ENCODE results near the gene TGFB1. TPM values are rescaled to one million over a fixed set of nuclear protein-coding genes. Genes with fewer than 3 reads are reported as not detected.

The TGFB1 gene
- total RNA-seq, 1 experiment from 2014 or later, result 30.1 TPM

DNA sequence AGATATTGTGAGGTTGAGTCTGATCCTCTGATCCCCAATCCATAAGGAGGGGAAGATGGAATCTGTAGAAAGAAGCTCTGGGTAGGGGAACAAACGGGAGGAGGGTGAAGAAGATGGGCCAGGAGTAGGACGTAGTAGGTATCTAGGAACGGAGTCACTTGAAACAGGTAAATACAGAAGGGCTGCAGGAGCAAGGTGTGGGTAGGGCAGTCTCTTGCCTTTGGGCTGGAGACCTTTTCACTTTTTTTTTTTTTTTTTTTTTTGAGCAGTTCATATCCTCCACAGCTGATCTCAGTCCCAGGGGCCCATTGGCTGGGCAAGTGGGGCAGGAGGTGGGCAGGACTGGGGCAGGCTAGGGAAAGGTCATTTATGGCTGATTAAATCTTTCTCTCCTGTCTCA, 45.4 kb upstream of the TGFB1 start:
- Histone ChIP-seq H3K23me2 (ENCODE audit: insufficient read length, low read depth, low read length, poor library complexity, severe bottlenecking) (peaks cover 9% of the 10 kb centered on the region), H3K27me3 (ENCODE audit: insufficient read depth, low read length) (no peaks in the 10 kb centered on the region), H4K5ac (ENCODE audit: insufficient read length, low read depth, low read length) (no peak overlapping the region), H2AFZ (ENCODE audit: low read length) (no peak overlapping the region), H2BK120ac (ENCODE audit: low read depth, low read length, poor library complexity, severe bottlenecking) (no peak overlapping the region), H2BK5ac (ENCODE audit: insufficient read length, low read length) (no peak overlapping the region), H4K91ac (ENCODE audit: insufficient read length, low read depth, low read length) (no peak overlapping the region), H3K9me3 (ENCODE audit: control insufficient read depth, low read depth, low read length) (no peaks in the 10 kb centered on the region), H3K79me2 (ENCODE audit: insufficient read depth, low read length) (no peaks in the 10 kb centered on the region), H2BK12ac (ENCODE audit: insufficient read length, low read depth, low read length) (no peak overlapping the region), H3K4me1 (ENCODE audit: insufficient read depth, low read length) (no peaks in the 10 kb centered on the region), H3K79me1 (ENCODE audit: insufficient read depth, low read depth, low read length, poor library complexity, severe bottlenecking) (peaks cover 6% of the 10 kb centered on the region), H2BK20ac (ENCODE audit: low read depth, low read length, poor library complexity, severe bottlenecking) (no peak overlapping the region), H4K8ac (replicated peaks; ENCODE audit: insufficient read length, low read depth, low read length) (no peak overlapping the region), H3K9ac (ENCODE audit: extremely low read depth, insufficient read length, low read length) (no peak overlapping the region), H3K56ac (ENCODE audit: insufficient read length, low read depth, low read length) (no peak overlapping the region), H2AK5ac (ENCODE audit: insufficient read length, low read length) (no peak overlapping the region), H3K18ac (ENCODE audit: insufficient read length, low read depth, low read length) (no peak overlapping the region), H3K4me2 (ENCODE audit: insufficient read depth, insufficient read length, low read length) (peak overlapping the region; percentile 83), H3K14ac (ENCODE audit: insufficient read depth, low read length) (no peak overlapping the region), H3T11ph (ENCODE audit: low read length) (no peak overlapping the region), H2BK15ac (ENCODE audit: low read depth, low read length) (no peak overlapping the region), H3K27ac (ENCODE audit: insufficient read length, low read depth, low read length) (no peak overlapping the region), H3K4ac (ENCODE audit: low read depth, low read length) (no peak overlapping the region), H3K23ac (ENCODE audit: insufficient read length, low read depth, low read length) (no peak overlapping the region), H4K20me1 (ENCODE audit: control insufficient read depth, insufficient read depth, insufficient read length) (no peaks in the 10 kb centered on the region)
- no peaks in the 10 kb centered on the region; a peak in 1 of 5 replicates for H3K9me3 Mint-ChIP-seq
- no peaks in the 10 kb centered on the region; the same call in 1 of the 2 replicates for H3K27me3 Mint-ChIP-seq (ENCODE audit: low read depth)
- WGBS (ENCODE audit: extremely low coverage, insufficient read length, low lambda C conversion rate), result no CpG with 5 or more reads among the region's 3 CpGs
- peak overlapping the region; percentile 14 to 100 (median 88); a peak in 4 of 7 replicates for H3K27ac Mint-ChIP-seq
- H3K4me1 Mint-ChIP-seq, result peaks cover 21 to 24% of the 10 kb centered on the region in 2 experiments
- peaks cover 0 to 12% (median 0%) of the 10 kb centered on the region in 3 experiments; a peak in 4 of 7 replicates for H3K36me3 Mint-ChIP-seq (ENCODE audit: insufficient read depth in 1 of 3, low read depth in 3 of 3)
- H3K4me3 Mint-ChIP-seq, result peak overlapping the region; percentile 98 to 99
- TF ChIP-seq, protein P1, sequence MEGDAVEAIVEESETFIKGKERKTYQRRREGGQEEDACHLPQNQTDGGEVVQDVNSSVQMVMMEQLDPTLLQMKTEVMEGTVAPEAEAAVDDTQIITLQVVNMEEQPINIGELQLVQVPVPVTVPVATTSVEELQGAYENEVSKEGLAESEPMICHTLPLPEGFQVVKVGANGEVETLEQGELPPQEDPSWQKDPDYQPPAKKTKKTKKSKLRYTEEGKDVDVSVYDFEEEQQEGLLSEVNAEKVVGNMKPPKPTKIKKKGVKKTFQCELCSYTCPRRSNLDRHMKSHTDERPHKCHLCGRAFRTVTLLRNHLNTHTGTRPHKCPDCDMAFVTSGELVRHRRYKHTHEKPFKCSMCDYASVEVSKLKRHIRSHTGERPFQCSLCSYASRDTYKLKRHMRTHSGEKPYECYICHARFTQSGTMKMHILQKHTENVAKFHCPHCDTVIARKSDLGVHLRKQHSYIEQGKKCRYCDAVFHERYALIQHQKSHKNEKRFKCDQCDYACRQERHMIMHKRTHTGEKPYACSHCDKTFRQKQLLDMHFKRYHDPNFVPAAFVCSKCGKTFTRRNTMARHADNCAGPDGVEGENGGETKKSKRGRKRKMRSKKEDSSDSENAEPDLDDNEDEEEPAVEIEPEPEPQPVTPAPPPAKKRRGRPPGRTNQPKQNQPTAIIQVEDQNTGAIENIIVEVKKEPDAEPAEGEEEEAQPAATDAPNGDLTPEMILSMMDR (conservative IDR thresholded peaks at IDR 0.05), result no peak
- no peak for DNase-seq

Data from H9 (cell line).